Measurements from ENCODE around the gene TFR2. TPM values are rescaled to one million over a fixed set of nuclear protein-coding genes. Genes with fewer than 3 reads are reported as not detected.
A peak's percentile ranks its signal among the peaks of the same experiment; 100 is the strongest.

The TFR2 gene
- total and polyA plus RNA-seq, 9 of the 15 experiments (the other 6 are each of a cell fraction or from before 2014, with no cell fraction given) = 3.8 to 123 (median 51.1) TPM

DNA sequence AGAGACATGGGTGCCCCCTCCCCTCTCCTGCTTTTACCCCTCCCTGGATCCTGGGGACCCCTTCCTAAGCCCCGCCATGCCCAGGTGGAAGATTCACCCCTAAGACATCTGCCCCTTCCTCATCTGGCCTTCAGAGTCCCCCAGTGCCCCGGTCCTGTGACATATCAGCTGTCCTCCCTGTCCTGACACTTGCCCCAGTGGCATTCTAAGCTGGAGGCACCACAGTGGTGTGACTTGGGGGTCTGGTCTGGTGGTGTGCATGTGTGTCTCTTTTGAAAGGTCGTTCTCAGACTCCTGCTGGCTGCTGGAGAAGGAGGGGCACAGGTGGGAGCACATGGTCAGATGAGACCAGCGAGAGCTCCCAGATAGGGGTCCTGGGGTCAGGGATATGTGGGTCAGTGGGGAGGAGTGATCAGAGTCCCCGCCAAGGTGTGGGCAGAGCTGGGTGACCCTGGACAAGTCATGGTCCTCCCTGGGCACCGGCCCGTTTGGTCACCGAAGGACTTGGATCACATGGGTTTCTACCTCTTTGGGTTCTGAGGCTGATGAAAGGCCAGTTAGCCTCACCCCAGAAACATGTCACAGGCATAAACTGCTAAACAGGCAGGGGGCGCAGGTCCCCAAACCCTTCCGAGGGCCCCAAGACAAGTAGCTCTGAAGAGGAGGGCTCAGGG lies 645 bp upstream of the TFR2 start (continued):
- TF ChIP-seq ARNT (IDR thresholded peaks at IDR 0.05) (no peak), BRD4 (IDR thresholded peaks at IDR 0.05) (peak; percentile 31; the same call in 1 of the 2 replicates)
- TF ChIP-seq, protein P1, sequence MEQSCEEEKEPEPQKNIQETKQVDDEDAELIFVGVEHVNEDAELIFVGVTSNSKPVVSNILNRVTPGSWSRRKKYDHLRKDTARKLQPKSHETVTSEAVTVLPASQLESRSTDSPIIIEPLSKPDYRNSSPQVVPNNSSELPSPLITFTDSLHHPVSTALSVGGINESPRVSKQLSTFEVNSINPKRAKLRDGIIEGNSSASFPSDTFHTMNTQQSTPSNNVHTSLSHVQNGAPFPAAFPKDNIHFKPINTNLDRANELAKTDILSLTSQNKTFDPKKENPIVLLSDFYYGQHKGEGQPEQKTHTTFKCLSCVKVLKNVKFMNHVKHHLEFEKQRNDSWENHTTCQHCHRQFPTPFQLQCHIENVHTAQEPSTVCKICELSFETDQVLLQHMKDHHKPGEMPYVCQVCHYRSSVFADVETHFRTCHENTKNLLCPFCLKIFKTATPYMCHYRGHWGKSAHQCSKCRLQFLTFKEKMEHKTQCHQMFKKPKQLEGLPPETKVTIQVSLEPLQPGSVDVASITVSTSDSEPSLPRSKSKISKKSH (CRISPR knock-in tag; IDR thresholded peaks at IDR 0.05) = no peak
- TF ChIP-seq, protein P2, sequence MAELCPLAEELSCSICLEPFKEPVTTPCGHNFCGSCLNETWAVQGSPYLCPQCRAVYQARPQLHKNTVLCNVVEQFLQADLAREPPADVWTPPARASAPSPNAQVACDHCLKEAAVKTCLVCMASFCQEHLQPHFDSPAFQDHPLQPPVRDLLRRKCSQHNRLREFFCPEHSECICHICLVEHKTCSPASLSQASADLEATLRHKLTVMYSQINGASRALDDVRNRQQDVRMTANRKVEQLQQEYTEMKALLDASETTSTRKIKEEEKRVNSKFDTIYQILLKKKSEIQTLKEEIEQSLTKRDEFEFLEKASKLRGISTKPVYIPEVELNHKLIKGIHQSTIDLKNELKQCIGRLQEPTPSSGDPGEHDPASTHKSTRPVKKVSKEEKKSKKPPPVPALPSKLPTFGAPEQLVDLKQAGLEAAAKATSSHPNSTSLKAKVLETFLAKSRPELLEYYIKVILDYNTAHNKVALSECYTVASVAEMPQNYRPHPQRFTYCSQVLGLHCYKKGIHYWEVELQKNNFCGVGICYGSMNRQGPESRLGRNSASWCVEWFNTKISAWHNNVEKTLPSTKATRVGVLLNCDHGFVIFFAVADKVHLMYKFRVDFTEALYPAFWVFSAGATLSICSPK (IDR thresholded peaks at IDR 0.05; ENCODE audit: borderline replicate concordance) = no peak
- TF ChIP-seq, protein P3, sequence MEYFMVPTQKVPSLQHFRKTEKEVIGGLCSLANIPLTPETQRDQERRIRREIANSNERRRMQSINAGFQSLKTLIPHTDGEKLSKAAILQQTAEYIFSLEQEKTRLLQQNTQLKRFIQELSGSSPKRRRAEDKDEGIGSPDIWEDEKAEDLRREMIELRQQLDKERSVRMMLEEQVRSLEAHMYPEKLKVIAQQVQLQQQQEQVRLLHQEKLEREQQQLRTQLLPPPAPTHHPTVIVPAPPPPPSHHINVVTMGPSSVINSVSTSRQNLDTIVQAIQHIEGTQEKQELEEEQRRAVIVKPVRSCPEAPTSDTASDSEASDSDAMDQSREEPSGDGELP (CRISPR knock-in tag; IDR thresholded peaks at IDR 0.05; ENCODE audit: borderline replicate concordance) = peak; percentile 69
- TF ChIP-seq, protein P4, sequence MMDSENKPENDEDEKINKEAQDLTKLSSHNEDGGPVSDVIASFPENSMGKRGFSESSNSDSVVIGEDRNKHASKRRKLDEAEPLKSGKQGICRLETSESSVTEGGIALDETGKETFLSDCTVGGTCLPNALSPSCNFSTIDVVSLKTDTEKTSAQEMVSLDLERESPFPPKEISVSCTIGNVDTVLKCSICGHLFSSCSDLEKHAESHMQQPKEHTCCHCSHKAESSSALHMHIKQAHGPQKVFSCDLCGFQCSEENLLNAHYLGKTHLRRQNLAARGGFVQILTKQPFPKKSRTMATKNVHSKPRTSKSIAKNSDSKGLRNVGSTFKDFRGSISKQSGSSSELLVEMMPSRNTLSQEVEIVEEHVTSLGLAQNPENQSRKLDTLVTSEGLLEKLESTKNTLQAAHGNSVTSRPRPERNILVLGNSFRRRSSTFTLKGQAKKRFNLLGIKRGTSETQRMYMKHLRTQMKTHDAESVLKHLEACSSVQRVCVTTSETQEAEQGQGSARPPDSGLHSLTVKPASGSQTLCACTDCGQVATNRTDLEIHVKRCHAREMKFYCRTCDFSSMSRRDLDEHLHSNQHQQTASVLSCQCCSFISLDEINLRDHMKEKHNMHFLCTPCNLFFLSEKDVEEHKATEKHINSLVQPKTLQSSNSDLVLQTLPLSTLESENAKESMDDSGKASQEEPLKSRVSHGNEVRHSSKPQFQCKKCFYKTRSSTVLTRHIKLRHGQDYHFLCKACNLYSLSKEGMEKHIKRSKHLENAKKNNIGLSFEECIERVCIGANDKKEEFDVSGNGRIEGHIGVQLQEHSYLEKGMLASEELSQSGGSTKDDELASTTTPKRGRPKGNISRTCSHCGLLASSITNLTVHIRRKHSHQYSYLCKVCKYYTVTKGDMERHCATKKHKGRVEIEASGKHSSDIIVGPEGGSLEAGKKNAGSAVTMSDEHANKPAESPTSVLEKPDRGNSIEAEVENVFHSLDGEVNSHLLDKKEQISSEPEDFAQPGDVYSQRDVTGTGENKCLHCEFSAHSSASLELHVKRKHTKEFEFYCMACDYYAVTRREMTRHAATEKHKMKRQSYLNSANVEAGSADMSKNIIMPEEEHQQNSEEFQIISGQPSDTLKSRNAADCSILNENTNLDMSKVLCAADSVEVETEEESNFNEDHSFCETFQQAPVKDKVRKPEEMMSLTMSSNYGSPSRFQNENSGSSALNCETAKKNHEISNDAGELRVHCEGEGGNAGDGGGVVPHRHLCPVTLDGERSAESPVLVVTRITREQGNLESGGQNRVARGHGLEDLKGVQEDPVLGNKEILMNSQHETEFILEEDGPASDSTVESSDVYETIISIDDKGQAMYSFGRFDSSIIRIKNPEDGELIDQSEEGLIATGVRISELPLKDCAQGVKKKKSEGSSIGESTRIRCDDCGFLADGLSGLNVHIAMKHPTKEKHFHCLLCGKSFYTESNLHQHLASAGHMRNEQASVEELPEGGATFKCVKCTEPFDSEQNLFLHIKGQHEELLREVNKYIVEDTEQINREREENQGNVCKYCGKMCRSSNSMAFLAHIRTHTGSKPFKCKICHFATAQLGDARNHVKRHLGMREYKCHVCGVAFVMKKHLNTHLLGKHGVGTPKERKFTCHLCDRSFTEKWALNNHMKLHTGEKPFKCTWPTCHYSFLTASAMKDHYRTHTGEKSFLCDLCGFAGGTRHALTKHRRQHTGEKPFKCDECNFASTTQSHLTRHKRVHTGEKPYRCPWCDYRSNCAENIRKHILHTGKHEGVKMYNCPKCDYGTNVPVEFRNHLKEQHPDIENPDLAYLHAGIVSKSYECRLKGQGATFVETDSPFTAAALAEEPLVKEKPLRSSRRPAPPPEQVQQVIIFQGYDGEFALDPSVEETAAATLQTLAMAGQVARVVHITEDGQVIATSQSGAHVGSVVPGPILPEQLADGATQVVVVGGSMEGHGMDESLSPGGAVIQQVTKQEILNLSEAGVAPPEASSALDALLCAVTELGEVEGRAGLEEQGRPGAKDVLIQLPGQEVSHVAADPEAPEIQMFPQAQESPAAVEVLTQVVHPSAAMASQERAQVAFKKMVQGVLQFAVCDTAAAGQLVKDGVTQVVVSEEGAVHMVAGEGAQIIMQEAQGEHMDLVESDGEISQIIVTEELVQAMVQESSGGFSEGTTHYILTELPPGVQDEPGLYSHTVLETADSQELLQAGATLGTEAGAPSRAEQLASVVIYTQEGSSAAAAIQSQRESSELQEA (IDR thresholded peaks at IDR 0.05; ENCODE audit: low read depth) = no peak
- TF ChIP-seq, protein P5, sequence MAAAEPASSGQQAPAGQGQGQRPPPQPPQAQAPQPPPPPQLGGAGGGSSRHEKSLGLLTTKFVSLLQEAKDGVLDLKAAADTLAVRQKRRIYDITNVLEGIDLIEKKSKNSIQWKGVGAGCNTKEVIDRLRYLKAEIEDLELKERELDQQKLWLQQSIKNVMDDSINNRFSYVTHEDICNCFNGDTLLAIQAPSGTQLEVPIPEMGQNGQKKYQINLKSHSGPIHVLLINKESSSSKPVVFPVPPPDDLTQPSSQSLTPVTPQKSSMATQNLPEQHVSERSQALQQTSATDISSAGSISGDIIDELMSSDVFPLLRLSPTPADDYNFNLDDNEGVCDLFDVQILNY (CRISPR knock-in tag; IDR thresholded peaks at IDR 0.05) = no peak
- TF ChIP-seq, protein P6, sequence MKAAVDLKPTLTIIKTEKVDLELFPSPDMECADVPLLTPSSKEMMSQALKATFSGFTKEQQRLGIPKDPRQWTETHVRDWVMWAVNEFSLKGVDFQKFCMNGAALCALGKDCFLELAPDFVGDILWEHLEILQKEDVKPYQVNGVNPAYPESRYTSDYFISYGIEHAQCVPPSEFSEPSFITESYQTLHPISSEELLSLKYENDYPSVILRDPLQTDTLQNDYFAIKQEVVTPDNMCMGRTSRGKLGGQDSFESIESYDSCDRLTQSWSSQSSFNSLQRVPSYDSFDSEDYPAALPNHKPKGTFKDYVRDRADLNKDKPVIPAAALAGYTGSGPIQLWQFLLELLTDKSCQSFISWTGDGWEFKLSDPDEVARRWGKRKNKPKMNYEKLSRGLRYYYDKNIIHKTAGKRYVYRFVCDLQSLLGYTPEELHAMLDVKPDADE (conservative IDR thresholded peaks at IDR 0.05; ENCODE audit: control insufficient read depth, low read depth, low read length) = peak; percentile 31; the same call in 1 of the 2 replicates
- TF ChIP-seq, protein P7, sequence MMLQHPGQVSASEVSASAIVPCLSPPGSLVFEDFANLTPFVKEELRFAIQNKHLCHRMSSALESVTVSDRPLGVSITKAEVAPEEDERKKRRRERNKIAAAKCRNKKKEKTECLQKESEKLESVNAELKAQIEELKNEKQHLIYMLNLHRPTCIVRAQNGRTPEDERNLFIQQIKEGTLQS (IDR thresholded peaks at IDR 0.05) = no peak
- TF ChIP-seq, protein P7 (CRISPR knock-in tag; conservative IDR thresholded peaks at IDR 0.05) = 0 out of 2 replicates have a peak, but pooled peaks have one; percentile 23

Measured in K562 (cell line).